Measurements from ENCODE around the gene EMCN.

EMCN gene

DNA sequence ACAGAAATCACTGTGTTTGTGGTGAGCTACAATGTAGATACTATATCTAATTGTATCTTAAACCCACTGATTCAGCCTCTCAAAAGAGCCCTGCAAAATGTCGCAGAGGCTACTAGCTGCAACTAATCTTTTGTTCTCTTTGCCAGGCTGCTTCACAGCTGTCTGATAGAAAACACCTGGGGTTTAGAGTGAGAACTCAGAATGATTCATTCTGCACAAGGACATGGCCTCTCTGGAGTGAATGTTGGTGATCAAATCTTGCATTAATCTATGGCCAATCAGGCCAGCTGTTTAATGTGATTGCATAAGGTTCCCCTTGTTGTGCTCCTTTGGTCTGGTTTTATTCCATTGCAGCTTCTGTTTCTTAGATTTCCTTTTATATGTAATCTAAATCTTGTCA, 100.3 kb downstream of the EMCN start:
- no peaks in the 10 kb centered on the region for H3K9me2 ChIP-seq (replicated peaks; ENCODE audit: control insufficient read depth, low read length)
- no peaks in the 10 kb centered on the region for H3F3A ChIP-seq (ENCODE audit: control insufficient read depth, insufficient read depth)
- no peak overlapping the region for H3K27ac ChIP-seq (ENCODE audit: low read depth, low read length)
- no peaks in the 10 kb centered on the region for H3K79me2 ChIP-seq (ENCODE audit: control insufficient read depth, low read length)
- H3K36me3 ChIP-seq (ENCODE audit: control insufficient read depth, low read length): no peaks in the 10 kb centered on the region
- H4K20me1 ChIP-seq (ENCODE audit: control insufficient read depth, insufficient read depth, low read depth, low read length): no peaks in the 10 kb centered on the region
- H3K4me2 ChIP-seq (ENCODE audit: low read length): no peak overlapping the region
- no peaks in the 10 kb centered on the region for H3K27me3 ChIP-seq (ENCODE audit: control insufficient read depth, low read length)
- no peaks in the 10 kb centered on the region for H3K4me1 ChIP-seq (ENCODE audit: control insufficient read depth, low read length)
- H3K4me3 ChIP-seq (ENCODE audit: low read length): no peak overlapping the region
- no peak for TF ChIP-seq EZH2phosphoT487 (IDR thresholded peaks at IDR 0.05; ENCODE audit: borderline replicate concordance, low read length)
- TF ChIP-seq, protein P1, sequence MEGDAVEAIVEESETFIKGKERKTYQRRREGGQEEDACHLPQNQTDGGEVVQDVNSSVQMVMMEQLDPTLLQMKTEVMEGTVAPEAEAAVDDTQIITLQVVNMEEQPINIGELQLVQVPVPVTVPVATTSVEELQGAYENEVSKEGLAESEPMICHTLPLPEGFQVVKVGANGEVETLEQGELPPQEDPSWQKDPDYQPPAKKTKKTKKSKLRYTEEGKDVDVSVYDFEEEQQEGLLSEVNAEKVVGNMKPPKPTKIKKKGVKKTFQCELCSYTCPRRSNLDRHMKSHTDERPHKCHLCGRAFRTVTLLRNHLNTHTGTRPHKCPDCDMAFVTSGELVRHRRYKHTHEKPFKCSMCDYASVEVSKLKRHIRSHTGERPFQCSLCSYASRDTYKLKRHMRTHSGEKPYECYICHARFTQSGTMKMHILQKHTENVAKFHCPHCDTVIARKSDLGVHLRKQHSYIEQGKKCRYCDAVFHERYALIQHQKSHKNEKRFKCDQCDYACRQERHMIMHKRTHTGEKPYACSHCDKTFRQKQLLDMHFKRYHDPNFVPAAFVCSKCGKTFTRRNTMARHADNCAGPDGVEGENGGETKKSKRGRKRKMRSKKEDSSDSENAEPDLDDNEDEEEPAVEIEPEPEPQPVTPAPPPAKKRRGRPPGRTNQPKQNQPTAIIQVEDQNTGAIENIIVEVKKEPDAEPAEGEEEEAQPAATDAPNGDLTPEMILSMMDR (IDR thresholded peaks at IDR 0.05; ENCODE audit: low read depth, low read length, poor library complexity, severe bottlenecking): no peak
- H3K9me3 ChIP-seq (ENCODE audit: control insufficient read depth, insufficient read depth, low read length): no peaks in the 10 kb centered on the region

DNA sequence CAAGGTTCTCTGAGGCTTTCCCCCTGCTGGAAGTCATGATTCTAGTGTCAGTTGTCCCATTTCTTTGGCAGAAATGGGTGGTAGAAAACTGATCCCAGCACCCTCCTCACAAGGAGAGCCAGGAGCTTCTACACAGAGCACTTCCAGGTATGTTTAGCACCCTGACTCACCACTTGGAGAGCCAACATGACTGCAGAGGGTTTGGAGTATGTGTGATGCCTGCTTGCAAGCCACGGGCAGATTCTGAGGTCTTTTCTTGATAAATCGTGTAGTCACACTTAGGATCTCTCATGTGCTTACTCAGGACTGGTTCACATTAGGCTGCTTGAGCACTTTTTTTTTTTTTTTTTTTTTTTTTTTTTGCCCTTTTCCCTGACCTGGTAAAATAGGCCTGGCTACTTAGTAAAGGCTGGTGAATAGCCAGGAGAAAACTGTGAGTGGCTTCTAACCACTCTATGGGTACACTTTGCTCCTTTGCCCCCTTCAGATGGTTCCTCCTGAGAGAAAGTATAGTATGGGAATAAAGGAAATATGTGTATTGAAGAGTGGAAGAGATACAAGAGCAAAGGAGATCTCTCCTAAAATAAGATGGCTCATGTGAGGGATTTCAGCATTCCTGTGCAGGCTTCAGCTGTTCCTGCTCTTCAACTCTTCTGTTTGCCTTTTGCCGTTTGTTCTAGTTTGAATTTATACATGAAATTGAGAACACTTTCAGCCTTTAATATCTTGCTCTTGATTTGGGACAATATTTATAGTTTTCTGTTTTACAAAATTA, 103.6 kb downstream of the EMCN start:
- H3F3A ChIP-seq (ENCODE audit: control insufficient read depth, insufficient read depth): no peaks in the 10 kb centered on the region
- no peaks in the 10 kb centered on the region for H3K9me2 ChIP-seq (replicated peaks; ENCODE audit: control insufficient read depth, low read length)
- H3K27ac ChIP-seq (ENCODE audit: low read depth, low read length): no peak overlapping the region

GRCh38 chr4:100391863-100392262, 126.0 kb downstream of the EMCN start:
- Histone ChIP-seq H3K27me3 (ENCODE audit: control insufficient read depth, low read length) (no peaks in the 10 kb centered on the region), H3K27ac (ENCODE audit: low read depth, low read length) (no peak overlapping the region), H3K4me1 (ENCODE audit: control insufficient read depth, low read length) (no peaks in the 10 kb centered on the region), H3K79me2 (ENCODE audit: control insufficient read depth, low read length) (no peaks in the 10 kb centered on the region), H3K36me3 (ENCODE audit: control insufficient read depth, low read length) (no peaks in the 10 kb centered on the region), H4K20me1 (ENCODE audit: control insufficient read depth, insufficient read depth, low read depth, low read length) (no peaks in the 10 kb centered on the region), H3K4me3 (ENCODE audit: low read length) (no peak overlapping the region), H3K4me2 (ENCODE audit: low read length) (no peak overlapping the region), H3K9me2 (replicated peaks; ENCODE audit: control insufficient read depth, low read length) (no peaks in the 10 kb centered on the region), H3F3A (ENCODE audit: control insufficient read depth, insufficient read depth) (no peaks in the 10 kb centered on the region), H3K9me3 (ENCODE audit: control insufficient read depth, insufficient read depth, low read length) (no peaks in the 10 kb centered on the region)
- TF ChIP-seq EZH2phosphoT487 (IDR thresholded peaks at IDR 0.05; ENCODE audit: borderline replicate concordance, low read length): no peak

More for the DNA sequence above, 103.6 kb downstream of the EMCN start:
- H3K79me2 ChIP-seq (ENCODE audit: control insufficient read depth, low read length): no peaks in the 10 kb centered on the region
- H3K36me3 ChIP-seq (ENCODE audit: control insufficient read depth, low read length): no peaks in the 10 kb centered on the region
- H4K20me1 ChIP-seq (ENCODE audit: control insufficient read depth, insufficient read depth, low read depth, low read length): no peaks in the 10 kb centered on the region
- TF ChIP-seq, protein P1 (IDR thresholded peaks at IDR 0.05; ENCODE audit: low read depth, low read length, poor library complexity, severe bottlenecking): no peak
- TF ChIP-seq EZH2phosphoT487 (IDR thresholded peaks at IDR 0.05; ENCODE audit: borderline replicate concordance, low read length): no peak
- no peaks in the 10 kb centered on the region for H3K9me3 ChIP-seq (ENCODE audit: control insufficient read depth, insufficient read depth, low read length)
- H3K4me2 ChIP-seq (ENCODE audit: low read length): no peak overlapping the region
- H3K4me1 ChIP-seq (ENCODE audit: control insufficient read depth, low read length): no peaks in the 10 kb centered on the region
- H3K27me3 ChIP-seq (ENCODE audit: control insufficient read depth, low read length): no peaks in the 10 kb centered on the region
- H3K4me3 ChIP-seq (ENCODE audit: low read length): no peak overlapping the region

- H3K27me3 ChIP-seq (ENCODE audit: control insufficient read depth, low read length): no peaks in the 10 kb centered on the region
- H3K36me3 ChIP-seq (ENCODE audit: control insufficient read depth, low read length): no peaks in the 10 kb centered on the region
Measured at GRCh38 chr4:100391086-100391485, 126.7 kb downstream of the EMCN start.

More at GRCh38 chr4:100391086-100391485, 126.7 kb downstream of the EMCN start:
- Histone ChIP-seq H3K27ac (ENCODE audit: low read depth, low read length) (no peak overlapping the region), H3F3A (ENCODE audit: control insufficient read depth, insufficient read depth) (no peaks in the 10 kb centered on the region), H3K4me2 (ENCODE audit: low read length) (no peak overlapping the region), H4K20me1 (ENCODE audit: control insufficient read depth, insufficient read depth, low read depth, low read length) (no peaks in the 10 kb centered on the region), H3K9me3 (ENCODE audit: control insufficient read depth, insufficient read depth, low read length) (no peaks in the 10 kb centered on the region), H3K4me1 (ENCODE audit: control insufficient read depth, low read length) (no peaks in the 10 kb centered on the region), H3K9me2 (replicated peaks; ENCODE audit: control insufficient read depth, low read length) (no peaks in the 10 kb centered on the region), H3K4me3 (ENCODE audit: low read length) (no peak overlapping the region), H3K79me2 (ENCODE audit: control insufficient read depth, low read length) (no peaks in the 10 kb centered on the region)
- TF ChIP-seq EZH2phosphoT487 (IDR thresholded peaks at IDR 0.05; ENCODE audit: borderline replicate concordance, low read length): no peak
- TF ChIP-seq, protein P1 (IDR thresholded peaks at IDR 0.05; ENCODE audit: low read depth, low read length, poor library complexity, severe bottlenecking): no peak

All from DOHH2 (cell line).